ENCODE measurements around the gene ABLIM1. TPM values are rescaled to one million over a fixed set of nuclear protein-coding genes. Genes with fewer than 3 reads are reported as not detected.

The ABLIM1 gene
- total RNA-seq, 1 donor from 2014 or later: 105 TPM

DNA sequence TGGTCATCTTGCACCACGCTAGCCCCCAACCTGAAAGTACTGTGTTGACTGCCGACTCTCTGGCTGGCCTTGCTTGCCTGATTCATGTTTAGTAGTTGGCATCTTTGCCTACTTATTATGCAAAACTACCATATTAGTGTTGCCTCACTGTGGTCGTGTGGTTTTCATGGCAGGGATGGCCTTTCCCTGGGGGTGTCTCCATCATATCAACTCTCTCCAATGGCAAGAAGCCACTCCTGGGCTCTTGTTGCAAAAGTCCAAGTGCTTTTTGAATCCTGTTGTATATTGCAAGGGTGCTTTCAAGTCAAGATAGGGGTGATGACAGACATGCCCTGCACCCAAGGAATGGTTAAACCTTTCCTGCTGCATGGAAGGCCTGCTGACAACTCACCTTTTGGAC lies 39.4 kb downstream of the ABLIM1 start:
- Mint-ChIP-seq H3K27ac (no peak overlapping the region), H3K4me3 (no peak overlapping the region), H3K9me3 (no peaks in the 10 kb centered on the region), H3K27me3 (ENCODE audit: low read depth) (no peaks in the 10 kb centered on the region), H3K36me3 (no peaks in the 10 kb centered on the region), H3K4me1 (peaks cover 13% of the 10 kb centered on the region)
- no peak for DNase-seq (ENCODE audit: low spot score in 2 of 2, unreplicated experiment in 2 of 2)
- no peak for TF ChIP-seq CTCF (IDR thresholded peaks at IDR 0.05; ENCODE audit: unreplicated experiment)

- Mint-ChIP-seq H3K36me3 (no peaks in the 10 kb centered on the region), H3K4me3 (no peak overlapping the region), H3K9me3 (no peaks in the 10 kb centered on the region), H3K4me1 (no peaks in the 10 kb centered on the region), H3K27me3 (ENCODE audit: low read depth) (no peaks in the 10 kb centered on the region), H3K27ac (no peak overlapping the region)
- TF ChIP-seq CTCF (IDR thresholded peaks at IDR 0.05; ENCODE audit: unreplicated experiment): no peak
- DNase-seq (ENCODE audit: low spot score in 2 of 2, unreplicated experiment in 2 of 2): no peak
Measured at GRCh38 chr10:114616516-114616915, 41.6 kb downstream of the ABLIM1 start.

GRCh38 chr10:114616103-114616502 lies 42.0 kb downstream of the ABLIM1 start:
- H3K27me3 Mint-ChIP-seq (ENCODE audit: low read depth): no peaks in the 10 kb centered on the region
- no peaks in the 10 kb centered on the region for H3K9me3 Mint-ChIP-seq
- H3K4me1 Mint-ChIP-seq: no peaks in the 10 kb centered on the region
- no peak overlapping the region for H3K4me3 Mint-ChIP-seq
- H3K27ac Mint-ChIP-seq: no peak overlapping the region
- no peak for DNase-seq (ENCODE audit: low spot score in 2 of 2, unreplicated experiment in 2 of 2)
- no peaks in the 10 kb centered on the region for H3K36me3 Mint-ChIP-seq
- no peak for TF ChIP-seq CTCF (IDR thresholded peaks at IDR 0.05; ENCODE audit: unreplicated experiment)

GRCh38 chr10:114615600-114616007 lies 42.5 kb downstream of the ABLIM1 start:
- Mint-ChIP-seq H3K4me1 (no peaks in the 10 kb centered on the region), H3K36me3 (no peaks in the 10 kb centered on the region)
- no peak for TF ChIP-seq CTCF (IDR thresholded peaks at IDR 0.05; ENCODE audit: unreplicated experiment)

DNA sequence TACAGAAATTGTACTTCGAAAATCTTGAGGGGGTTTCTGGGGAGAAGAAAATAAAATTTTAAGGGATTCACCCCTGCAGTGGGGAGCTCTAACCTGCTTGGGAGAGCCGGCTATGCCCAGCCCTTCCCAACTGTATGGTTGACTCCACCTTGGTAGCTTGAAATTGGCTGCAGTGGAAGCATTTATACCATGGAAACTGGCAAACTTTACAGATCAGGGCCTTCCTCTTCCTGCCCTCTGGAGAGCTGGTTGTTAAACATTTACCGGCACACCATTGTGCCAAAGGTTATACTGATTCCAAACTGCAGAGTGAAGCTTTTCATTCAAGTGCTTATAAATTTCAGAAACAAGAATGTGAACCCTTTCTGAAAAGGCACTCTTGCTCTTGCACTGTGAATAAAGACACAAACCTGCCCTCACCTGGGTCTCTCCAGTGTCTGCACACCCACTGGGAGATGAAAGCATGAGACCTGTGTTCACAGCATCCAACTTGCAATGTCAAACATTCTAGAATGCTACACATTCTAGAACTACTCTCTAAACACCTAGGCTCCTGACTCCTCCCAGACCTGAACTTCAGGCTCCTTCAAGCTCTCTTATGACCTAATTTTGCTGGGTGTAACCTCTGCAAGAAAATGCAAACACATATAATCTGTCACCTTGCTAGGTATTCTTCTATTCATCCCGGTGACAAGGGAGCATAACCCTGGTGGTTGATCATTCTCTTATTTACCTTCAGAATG lies 44.7 kb downstream of the ABLIM1 start:
- Mint-ChIP-seq H3K4me3 (no peak overlapping the region), H3K27ac (no peak overlapping the region), H3K27me3 (ENCODE audit: low read depth) (no peaks in the 10 kb centered on the region), H3K36me3 (no peaks in the 10 kb centered on the region), H3K4me1 (no peaks in the 10 kb centered on the region), H3K9me3 (no peaks in the 10 kb centered on the region)
- TF ChIP-seq CTCF (IDR thresholded peaks at IDR 0.05; ENCODE audit: unreplicated experiment): no peak
- no peak for DNase-seq (ENCODE audit: low spot score in 2 of 2, unreplicated experiment in 2 of 2)

More at GRCh38 chr10:114615600-114616007, 42.5 kb downstream of the ABLIM1 start:
- Mint-ChIP-seq H3K27me3 (ENCODE audit: low read depth) (no peaks in the 10 kb centered on the region), H3K9me3 (no peaks in the 10 kb centered on the region), H3K27ac (no peak overlapping the region), H3K4me3 (no peak overlapping the region)
- no peak for DNase-seq (ENCODE audit: low spot score in 2 of 2, unreplicated experiment in 2 of 2)
